GM18505 (cell line): ENCODE data around the gene PRDM10.
"Not testable (repeated sequence)": the region's sequence is repeated elsewhere in the genome, so short reads cannot be mapped to it uniquely, and the experiment has no call there.

Experiments
- ATAC-seq: cut with Tn5 transposase; IDR thresholded peaks from one replicate; pipeline ENCODE4 v1.9.1; 2021; ENCODE audit not compliant: unreplicated experiment
- POLR2A ChIP-seq: IDR thresholded peaks from 4 replicates; pipeline ENCODE4 v1.6.1; 2011; ENCODE audit warnings: borderline replicate concordance; ENCODE audit not compliant: insufficient read depth, insufficient read length; ENCODE audit errors: extremely low read depth

The PRDM10 gene

DNA sequence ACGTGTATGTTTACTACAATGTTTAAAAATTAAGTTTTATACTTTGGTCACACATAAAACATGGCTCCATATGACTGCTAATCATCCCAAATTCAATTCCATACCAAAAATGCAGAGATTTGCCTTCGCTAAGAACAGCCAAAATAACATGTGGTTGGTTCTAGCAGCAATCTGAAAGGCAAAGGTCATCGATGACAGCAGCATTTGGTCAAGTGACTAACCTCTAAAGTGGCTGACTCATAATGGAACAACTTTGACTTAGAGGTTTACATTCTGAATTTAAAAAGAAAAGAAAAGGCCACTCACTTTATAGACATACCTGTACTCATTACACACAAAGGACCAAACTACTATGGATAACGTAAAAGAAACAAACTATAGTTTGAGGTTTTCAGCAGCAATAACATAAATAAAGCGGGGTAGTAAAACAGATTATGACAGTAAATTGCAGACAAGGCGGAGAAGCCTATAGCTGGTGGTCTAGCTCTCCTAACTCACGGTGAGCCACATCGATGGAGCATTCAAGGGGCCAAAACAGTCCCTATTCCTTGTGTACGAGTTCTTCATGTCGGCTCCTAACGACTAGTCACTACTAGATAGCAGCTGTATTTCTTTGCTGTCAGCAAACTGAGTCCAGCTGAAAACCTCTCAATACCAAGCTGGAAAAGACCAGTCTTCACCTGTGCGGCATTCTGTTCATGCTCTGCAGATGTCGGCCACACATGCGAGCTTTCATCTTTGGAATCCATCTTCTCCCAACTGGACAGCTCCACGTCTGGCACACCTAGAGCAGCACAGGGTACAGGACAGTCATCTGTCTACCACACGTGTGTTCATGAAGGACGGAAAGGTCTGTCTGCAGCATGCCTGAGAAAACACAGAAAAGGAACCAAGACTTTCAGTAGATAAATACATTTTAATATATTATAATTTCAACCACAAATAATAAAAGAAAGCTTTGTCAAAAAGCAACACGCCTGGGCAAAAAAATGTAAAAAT is 42.1 kb downstream of the PRDM10 start:
- ATAC-seq, result peak; percentile 67
- no peak for TF ChIP-seq POLR2A

GRCh38 chr11:129959687-129960086 is 42.9 kb downstream of the PRDM10 start:
- TF ChIP-seq POLR2A, result no peak
- peak; percentile 50 for ATAC-seq

- TF ChIP-seq POLR2A, result no peak
- no peak for ATAC-seq
These were observed 47.4 kb downstream of the PRDM10 start for GRCh38 chr11:129955282-129955681.

GRCh38 chr11:129954703-129955102 is 47.9 kb downstream of the PRDM10 start:
- ATAC-seq, result not testable (repeated sequence)

GRCh38 chr11:129951866-129952262 is 50.8 kb downstream of the PRDM10 start:
- no peak for ATAC-seq
- no peak for TF ChIP-seq POLR2A

DNA sequence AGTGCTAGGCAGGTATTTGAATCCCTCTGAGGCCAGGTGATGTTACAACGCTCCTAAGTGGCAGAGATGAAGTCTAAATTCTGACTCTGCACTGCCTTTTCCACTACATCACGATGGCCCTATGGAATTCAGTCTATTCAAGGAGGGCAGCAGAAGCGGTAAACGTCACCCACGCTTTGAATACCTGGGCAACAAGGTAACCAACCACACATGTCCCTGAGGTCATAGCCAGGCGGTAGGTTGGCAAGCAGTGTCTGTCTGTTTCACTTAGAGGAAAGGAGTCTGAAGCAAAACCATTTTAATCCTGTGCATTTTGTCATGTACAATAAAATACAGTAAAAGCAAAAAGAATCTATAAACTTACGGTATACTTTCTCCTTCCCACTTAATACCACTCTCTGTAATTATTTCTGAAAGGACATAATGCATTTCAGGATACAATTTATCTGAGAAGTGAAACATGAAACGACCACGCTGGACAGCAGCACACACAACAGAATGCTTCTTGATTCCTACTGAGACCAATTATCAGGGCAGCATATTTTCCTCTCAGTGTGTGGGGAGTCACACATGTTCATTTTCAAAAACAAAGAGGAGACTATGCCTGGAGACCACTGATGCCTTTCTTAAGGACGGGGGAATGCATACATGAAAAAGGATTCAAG is 51.3 kb downstream of the PRDM10 start:
- ATAC-seq, result no peak

GRCh38 chr11:129950101-129951091 is 52.2 kb downstream of the PRDM10 start:
- no peak for ATAC-seq
- no peak for TF ChIP-seq POLR2A

More for the DNA sequence above, 51.3 kb downstream of the PRDM10 start:
- no peak for TF ChIP-seq POLR2A

DNA sequence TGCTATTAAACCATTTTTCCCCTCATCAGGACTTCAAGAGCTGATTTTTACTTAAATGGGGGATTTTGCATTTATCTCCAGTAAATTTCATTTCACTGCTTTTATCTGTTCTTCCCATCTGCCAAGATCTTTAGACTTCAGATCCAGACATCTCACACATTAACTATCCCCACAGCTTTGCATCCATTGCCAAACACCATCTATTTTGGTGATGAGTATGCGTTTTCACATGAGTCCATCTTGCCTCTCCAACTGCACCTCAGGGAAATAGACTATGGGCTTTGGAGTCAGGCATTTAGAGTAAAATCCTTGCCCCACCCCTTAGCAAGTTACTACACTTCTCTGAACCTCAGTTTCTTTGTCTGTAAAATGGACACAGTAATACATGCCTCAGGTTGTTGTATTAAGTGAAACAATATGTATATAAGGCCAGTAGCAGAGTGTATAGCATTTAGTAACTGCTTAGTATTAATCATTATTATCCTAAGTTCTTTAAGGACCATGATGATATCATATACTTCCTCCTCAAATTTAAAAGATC is 53.6 kb downstream of the PRDM10 start:
- ATAC-seq, result no peak
- TF ChIP-seq POLR2A, result no peak

- TF ChIP-seq POLR2A, result no peak
- no peak for ATAC-seq
These were observed 55.2 kb downstream of the PRDM10 start for GRCh38 chr11:129947474-129947873.

GRCh38 chr11:129946965-129947364 is 55.7 kb downstream of the PRDM10 start:
- no peak for TF ChIP-seq POLR2A
- no peak for ATAC-seq

DNA sequence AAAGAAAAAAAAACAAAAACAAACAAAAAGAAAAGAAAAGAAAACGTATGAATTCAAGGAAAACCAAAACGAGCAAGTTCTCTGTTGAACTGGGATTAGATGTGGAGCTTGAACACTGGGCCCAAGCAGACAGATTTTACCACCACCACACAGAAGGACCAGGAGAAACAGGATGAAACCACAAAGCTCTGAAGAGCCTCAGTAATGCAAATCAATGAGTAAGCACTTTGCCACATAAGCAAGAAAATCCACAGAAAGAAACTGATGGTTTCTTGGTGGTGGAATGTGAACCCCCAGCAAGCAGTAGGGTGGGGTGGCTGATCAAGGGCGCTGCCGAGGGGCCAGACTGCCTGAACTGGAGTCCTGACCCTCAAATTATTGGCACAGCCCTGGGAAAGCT is 56.4 kb downstream of the PRDM10 start:
- TF ChIP-seq POLR2A, result no peak
- ATAC-seq, result no peak

DNA sequence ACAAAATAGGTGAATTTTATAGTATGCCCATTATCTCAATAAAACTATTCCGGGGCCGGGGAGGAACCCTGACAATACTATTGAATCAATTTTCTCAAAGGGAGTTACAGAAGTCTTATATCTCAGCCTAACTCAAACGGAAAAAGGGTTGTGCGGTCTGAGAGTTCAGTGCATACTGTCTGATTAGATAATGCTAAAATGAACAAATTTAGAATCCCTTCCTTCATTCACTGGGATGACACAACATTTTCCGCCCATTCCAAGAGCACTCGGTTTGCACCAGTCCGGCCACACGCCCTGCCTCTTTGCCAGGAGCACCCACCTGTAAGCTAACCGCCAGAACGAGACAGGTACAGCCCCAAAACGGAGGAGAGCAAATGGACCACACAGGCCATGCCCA is 57.3 kb downstream of the PRDM10 start:
- TF ChIP-seq POLR2A, result no peak

GRCh38 chr11:129944696-129945095 is 57.9 kb downstream of the PRDM10 start:
- no peak for TF ChIP-seq POLR2A

More for the DNA sequence above, 57.3 kb downstream of the PRDM10 start:
- no peak for ATAC-seq

More at GRCh38 chr11:129944696-129945095, 57.9 kb downstream of the PRDM10 start:
- ATAC-seq, result no peak
